ENCODE data around the gene PRPF31. TPM values are rescaled to one million over a fixed set of nuclear protein-coding genes. Genes with fewer than 3 reads are reported as not detected.

Gene PRPF31
- total RNA-seq, 4 donors from 2014 or later: 49.6 to 75.3 (median 55.4) TPM

GRCh38 chr19:54158812-54159351 lies 43.3 kb downstream of the PRPF31 start:
- H3K4me1 ChIP-seq: peaks cover 56% of the 10 kb centered on the region

GRCh38 chr19:54159352-54160181 lies 44.0 kb downstream of the PRPF31 start, which contains the start of gene LENG1:
Gene LENG1, minus strand, starts transcription at chr19:54159721. Its CDS starts 26 bp downstream, at chr19:54159695.
- WGBS: 0% methylated on average over 46 of the region's 72 CpGs
- Histone ChIP-seq H3K4me3 (peak within 1 kb of the TSS; percentile 75), H3K9me3 (no peaks in the 10 kb centered on the region), H3K4me1 (peaks cover 59% of the 10 kb centered on the region), H3K27me3 (no peaks in the 10 kb centered on the region), H3K27ac (peak within 1 kb of the TSS; percentile 97), H3K36me3 (peaks cover 31% of the 10 kb centered on the region)
- peak; percentile 100 for DNase-seq (ENCODE audit: low spot score in 2 of 2)
- TF ChIP-seq, protein P1, sequence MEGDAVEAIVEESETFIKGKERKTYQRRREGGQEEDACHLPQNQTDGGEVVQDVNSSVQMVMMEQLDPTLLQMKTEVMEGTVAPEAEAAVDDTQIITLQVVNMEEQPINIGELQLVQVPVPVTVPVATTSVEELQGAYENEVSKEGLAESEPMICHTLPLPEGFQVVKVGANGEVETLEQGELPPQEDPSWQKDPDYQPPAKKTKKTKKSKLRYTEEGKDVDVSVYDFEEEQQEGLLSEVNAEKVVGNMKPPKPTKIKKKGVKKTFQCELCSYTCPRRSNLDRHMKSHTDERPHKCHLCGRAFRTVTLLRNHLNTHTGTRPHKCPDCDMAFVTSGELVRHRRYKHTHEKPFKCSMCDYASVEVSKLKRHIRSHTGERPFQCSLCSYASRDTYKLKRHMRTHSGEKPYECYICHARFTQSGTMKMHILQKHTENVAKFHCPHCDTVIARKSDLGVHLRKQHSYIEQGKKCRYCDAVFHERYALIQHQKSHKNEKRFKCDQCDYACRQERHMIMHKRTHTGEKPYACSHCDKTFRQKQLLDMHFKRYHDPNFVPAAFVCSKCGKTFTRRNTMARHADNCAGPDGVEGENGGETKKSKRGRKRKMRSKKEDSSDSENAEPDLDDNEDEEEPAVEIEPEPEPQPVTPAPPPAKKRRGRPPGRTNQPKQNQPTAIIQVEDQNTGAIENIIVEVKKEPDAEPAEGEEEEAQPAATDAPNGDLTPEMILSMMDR (IDR thresholded peaks at IDR 0.05): peak in 1 of 2 donors; percentile 34
- TF ChIP-seq EP300 (IDR thresholded peaks at IDR 0.05) (no peak), POLR2AphosphoS5 (IDR thresholded peaks at IDR 0.05) (peak in 2 of 3 donors; percentile 84 to 91), POLR2A (IDR thresholded peaks at IDR 0.05) (peak in 1 of 2 donors; percentile 19)

More at GRCh38 chr19:54158812-54159351, 43.3 kb downstream of the PRPF31 start:
- 5% methylated on average over 19 of the region's 19 CpGs for WGBS
- no peaks in the 10 kb centered on the region for H3K27me3 ChIP-seq
- peak overlapping the region; percentile 97 for H3K27ac ChIP-seq
- no peak for DNase-seq (ENCODE audit: low spot score in 2 of 2)
- TF ChIP-seq, protein P1 (IDR thresholded peaks at IDR 0.05): no peak
- TF ChIP-seq EP300 (IDR thresholded peaks at IDR 0.05) (no peak), POLR2A (IDR thresholded peaks at IDR 0.05) (no peak), POLR2AphosphoS5 (IDR thresholded peaks at IDR 0.05) (no peak)
- H3K9me3 ChIP-seq: no peaks in the 10 kb centered on the region
- H3K4me3 ChIP-seq: peak overlapping the region; percentile 75
- H3K36me3 ChIP-seq: peaks cover 37% of the 10 kb centered on the region

GRCh38 chr19:54160182-54160811 lies 44.7 kb downstream of the PRPF31 start:
- Histone ChIP-seq H3K4me3 (peak overlapping the region; percentile 75), H3K9me3 (no peaks in the 10 kb centered on the region), H3K27ac (peak overlapping the region; percentile 97), H3K36me3 (peaks cover 23% of the 10 kb centered on the region), H3K27me3 (no peaks in the 10 kb centered on the region), H3K4me1 (peaks cover 61% of the 10 kb centered on the region)
- no peak for DNase-seq (ENCODE audit: low spot score in 2 of 2)
- 8% methylated on average over 10 of the region's 28 CpGs for WGBS
- no peak for TF ChIP-seq POLR2A (IDR thresholded peaks at IDR 0.05)

DNA sequence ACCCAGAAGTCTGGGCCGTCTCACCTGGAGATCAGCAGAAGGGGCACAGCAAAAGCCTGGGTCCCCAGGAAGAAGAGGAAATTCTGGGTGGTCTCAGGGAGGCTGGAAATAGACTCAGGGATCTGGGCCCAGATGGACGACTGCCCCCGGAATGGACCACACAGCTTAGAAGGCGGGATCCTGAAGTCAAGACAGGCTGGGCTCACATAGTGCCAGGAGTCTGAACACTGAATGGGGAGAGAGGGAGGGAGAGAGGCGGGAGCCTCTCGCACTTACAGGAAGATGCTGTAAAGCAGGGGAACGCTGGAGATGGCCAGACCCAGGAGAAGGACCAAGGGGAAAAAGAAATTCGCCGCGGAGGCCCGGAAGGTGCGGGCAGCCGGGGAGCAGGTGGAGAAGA lies 45.3 kb downstream of the PRPF31 start:
- WGBS: 35% methylated on average over 13 of the region's 13 CpGs
- no peaks in the 10 kb centered on the region for H3K9me3 ChIP-seq
- TF ChIP-seq POLR2A (IDR thresholded peaks at IDR 0.05) (no peak), EP300 (IDR thresholded peaks at IDR 0.05) (no peak), POLR2AphosphoS5 (IDR thresholded peaks at IDR 0.05) (no peak)
- TF ChIP-seq, protein P1 (IDR thresholded peaks at IDR 0.05): no peak
- H3K27ac ChIP-seq: no peak overlapping the region
- H3K4me3 ChIP-seq: peak overlapping the region; percentile 75
- H3K36me3 ChIP-seq: peaks cover 18% of the 10 kb centered on the region
- no peak for DNase-seq (ENCODE audit: low spot score in 2 of 2)
- H3K4me1 ChIP-seq: peaks cover 61% of the 10 kb centered on the region
- H3K27me3 ChIP-seq: no peaks in the 10 kb centered on the region

DNA sequence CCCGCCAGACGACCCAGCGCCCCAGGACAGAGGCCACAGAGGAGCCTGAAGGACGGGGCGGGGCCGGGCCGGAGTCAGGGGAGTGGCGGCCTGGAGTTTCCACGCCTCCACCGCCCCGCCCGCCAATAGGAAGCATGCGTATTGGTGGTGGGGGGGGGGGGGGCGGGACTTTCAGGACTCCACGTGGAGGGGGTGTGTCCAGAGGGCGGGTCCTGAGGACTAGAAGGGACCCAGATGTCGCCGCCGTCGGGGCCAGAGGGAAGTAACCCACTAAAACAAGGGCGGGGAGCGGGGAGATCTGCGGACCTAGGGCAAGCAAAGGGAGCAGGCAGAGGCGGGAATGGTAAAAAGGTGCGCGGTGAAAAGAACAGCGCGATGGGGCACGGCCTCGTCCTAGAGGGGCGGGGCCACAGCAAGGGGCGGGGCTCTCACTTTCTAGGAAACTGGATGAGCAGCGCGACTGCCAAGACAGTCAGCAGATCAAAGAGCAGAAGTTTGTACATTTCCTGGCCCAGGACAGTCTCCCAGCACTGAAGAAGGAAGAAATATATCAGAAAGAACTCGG lies 46.8 kb downstream of the PRPF31 start:
- TF ChIP-seq, protein P1 (IDR thresholded peaks at IDR 0.05): no peak
- TF ChIP-seq POLR2AphosphoS5 (IDR thresholded peaks at IDR 0.05): no peak
- TF ChIP-seq POLR2A (IDR thresholded peaks at IDR 0.05): no peak
- TF ChIP-seq EP300 (IDR thresholded peaks at IDR 0.05): no peak
- 4% methylated on average over 22 of the region's 35 CpGs for WGBS
- H3K9me3 ChIP-seq: no peaks in the 10 kb centered on the region
- H3K36me3 ChIP-seq: peaks cover 3% of the 10 kb centered on the region
- no peaks in the 10 kb centered on the region for H3K27me3 ChIP-seq
- peak; percentile 91 to 95 for DNase-seq (ENCODE audit: low spot score in 2 of 2)
- H3K27ac ChIP-seq: no peak overlapping the region
- H3K4me3 ChIP-seq: peak overlapping the region; percentile 39
- peaks cover 51% of the 10 kb centered on the region for H3K4me1 ChIP-seq

Data from suprapubic skin (tissue), 4 donors.